B cell (primary cell): ENCODE data around the gene CTNNA2.

ENCODE experiments used
- EZH2 ChIP-seq: IDR thresholded peaks from 2 replicates; pipeline ENCODE4 v1.6.1; 2012; ENCODE audit warnings: borderline replicate concordance, low read depth, mild to moderate bottlenecking, moderate library complexity, low read length; ENCODE audit not compliant: insufficient read depth, poor library complexity, severe bottlenecking
- TF ChIP-seq, protein P1 (sequence below): fragments of 200-600 bp; IDR thresholded peaks from one replicate; pipeline ENCODE4 v1.8.0; 2022; ENCODE audit warnings: antibody characterized with exemption, mild to moderate bottlenecking

DNA sequence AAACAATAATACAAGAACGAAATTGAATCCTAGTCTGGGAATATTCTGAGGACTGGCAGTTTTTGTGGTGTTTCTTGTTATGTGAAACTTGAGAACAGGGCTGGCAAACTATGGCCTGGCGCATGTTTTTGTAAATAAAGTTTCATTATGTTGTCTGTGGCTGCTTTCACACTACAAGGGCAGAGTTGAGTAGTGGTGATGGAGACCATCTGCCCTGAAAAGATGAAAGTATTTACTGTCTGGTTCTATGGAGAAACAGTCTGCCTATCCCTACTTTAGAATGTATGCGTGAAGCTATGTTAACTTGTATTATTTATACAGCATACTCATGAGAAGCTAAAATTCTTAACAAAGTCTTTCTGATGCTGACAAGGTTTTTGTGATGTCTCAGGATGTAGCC is 439.8 kb downstream of the CTNNA2 start:
- TF ChIP-seq, protein P1, sequence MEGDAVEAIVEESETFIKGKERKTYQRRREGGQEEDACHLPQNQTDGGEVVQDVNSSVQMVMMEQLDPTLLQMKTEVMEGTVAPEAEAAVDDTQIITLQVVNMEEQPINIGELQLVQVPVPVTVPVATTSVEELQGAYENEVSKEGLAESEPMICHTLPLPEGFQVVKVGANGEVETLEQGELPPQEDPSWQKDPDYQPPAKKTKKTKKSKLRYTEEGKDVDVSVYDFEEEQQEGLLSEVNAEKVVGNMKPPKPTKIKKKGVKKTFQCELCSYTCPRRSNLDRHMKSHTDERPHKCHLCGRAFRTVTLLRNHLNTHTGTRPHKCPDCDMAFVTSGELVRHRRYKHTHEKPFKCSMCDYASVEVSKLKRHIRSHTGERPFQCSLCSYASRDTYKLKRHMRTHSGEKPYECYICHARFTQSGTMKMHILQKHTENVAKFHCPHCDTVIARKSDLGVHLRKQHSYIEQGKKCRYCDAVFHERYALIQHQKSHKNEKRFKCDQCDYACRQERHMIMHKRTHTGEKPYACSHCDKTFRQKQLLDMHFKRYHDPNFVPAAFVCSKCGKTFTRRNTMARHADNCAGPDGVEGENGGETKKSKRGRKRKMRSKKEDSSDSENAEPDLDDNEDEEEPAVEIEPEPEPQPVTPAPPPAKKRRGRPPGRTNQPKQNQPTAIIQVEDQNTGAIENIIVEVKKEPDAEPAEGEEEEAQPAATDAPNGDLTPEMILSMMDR: no peak
- TF ChIP-seq EZH2: no peak
